Measurements from ENCODE around the gene SALL4. TPM values are rescaled to one million over a fixed set of nuclear protein-coding genes. Genes with fewer than 3 reads are reported as not detected.

The SALL4 gene
- total and polyA plus RNA-seq, 12 donors = 0.07 to 1.3 (median 0.34) TPM; not detected in 1

Other genes with a start within 250 kb of the SALL4 start
- 10 to 100 TPM in 8 of 9 donors, 1 to 10 TPM in 1; 4.0 to 34.5 (median 17.7) TPM for gene ATP9A, start 34.1 kb downstream of the SALL4 start, total RNA-seq
- 10 to 100 TPM in 1 of 3 donors, 1 to 10 TPM in 2; 3.7 to 13.2 (median 3.9) TPM for gene ATP9A, start 34.1 kb downstream of the SALL4 start, polyA plus RNA-seq

All from adrenal gland (tissue), 12 donors.